ENCODE data around the gene RNF4. TPM values are rescaled to one million over a fixed set of nuclear protein-coding genes. Genes with fewer than 3 reads are reported as not detected.

Gene RNF4, protein sequence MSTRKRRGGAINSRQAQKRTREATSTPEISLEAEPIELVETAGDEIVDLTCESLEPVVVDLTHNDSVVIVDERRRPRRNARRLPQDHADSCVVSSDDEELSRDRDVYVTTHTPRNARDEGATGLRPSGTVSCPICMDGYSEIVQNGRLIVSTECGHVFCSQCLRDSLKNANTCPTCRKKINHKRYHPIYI
- 58.7 to 87.5 TPM (median 59.6 TPM) in 5 replicates for total RNA-seq (2022; extraction: Qiagen RNA extraction; ENCODE audit: low read depth)

GRCh38 chr4:2468456-2469191 is at the start of gene RNF4:
RNF4 (plus strand) TSS chr4:2469106; CDS start chr4:2490494, 21,388 bp downstream.

GRCh38 chr4:2536193-2537010 is 67.5 kb downstream of the RNF4 start, which contains the start of gene FAM193A:
FAM193A (plus strand) TSS chr4:2536647; CDS start chr4:2536916, 269 bp downstream.

Other genes starting within 250 kb of the RNF4 start
- 7.1 to 7.7 TPM (median 7.4 TPM) in 5 replicates for gene HAUS3, start 227.0 kb upstream of the RNF4 start, total RNA-seq (2022; extraction: Qiagen RNA extraction; ENCODE audit: low read depth)
- 0.40 to 0.79 TPM (median 0.55 TPM) in 5 replicates for gene POLN, start 227.0 kb upstream of the RNF4 start, total RNA-seq (2022; extraction: Qiagen RNA extraction; ENCODE audit: low read depth)
- 11.4 to 20.7 TPM (median 17.6 TPM) in 5 replicates for gene MXD4, start 207.0 kb upstream of the RNF4 start, total RNA-seq (2022; extraction: Qiagen RNA extraction; ENCODE audit: low read depth)
- 2.0 to 2.6 TPM (median 2.2 TPM) in 5 replicates for gene ZFYVE28, start 50.5 kb upstream of the RNF4 start, total RNA-seq (2022; extraction: Qiagen RNA extraction; ENCODE audit: low read depth)
- gene CFAP99, start 50.2 kb upstream of the RNF4 start, total RNA-seq (2022; extraction: Qiagen RNA extraction; ENCODE audit: low read depth), result 0.07 to 0.08 TPM in 2 of 5 replicates, not detected in the others
- gene FAM193A, start 67.5 kb downstream of the RNF4 start, total RNA-seq (2022; extraction: Qiagen RNA extraction; ENCODE audit: low read depth), result 8.4 to 9.1 TPM (median 8.9 TPM) in 5 replicates